ENCODE measurements around the gene DUSP21. TPM values are rescaled to one million over a fixed set of nuclear protein-coding genes. Genes with fewer than 3 reads are reported as not detected.

DUSP21 gene
- total RNA-seq, result not detected in 2 replicates

GRCh38 chrX:44843753-44844152 is at the start of gene DUSP21:
DUSP21 (plus strand) TSS chrX:44844021; CDS start chrX:44844133, 112 bp downstream.

GRCh38 chrX:44872821-44873414 is 29.1 kb downstream of the DUSP21 start, which contains the start of gene KDM6A:
KDM6A (plus strand) TSS chrX:44873188; CDS start chrX:44873552, 364 bp downstream.

Other genes with a start within 250 kb of the DUSP21 start
- 18.6 and 24.9 TPM in 2 replicates for gene KDM6A, start 29.2 kb downstream of the DUSP21 start, total RNA-seq